MCF 10A (cell line): Measurements from ENCODE around the gene FGF11. TPM values are rescaled to one million over a fixed set of nuclear protein-coding genes. Genes with fewer than 3 reads are reported as not detected.

ENCODE experiments used
- Bru-seq: library from RNA; stranded (reverse); fragments of 400-500 nt; gene quantifications from one replicate; lab custom pipeline; 2021; lab: Mats Ljungman, UMichigan
- BruChase-seq, 2 experiments: library from RNA; stranded (reverse); fragments of 400-500 nt; gene quantifications; one replicate each; lab custom pipeline; 2021; lab: Mats Ljungman, UMichigan
- BruUV-seq: library from RNA; stranded (reverse); fragments of 400-500 nt; replicated peaks from 2 replicates; lab custom pipeline; 2021; lab: Mats Ljungman, UMichigan
- CTCF ChIA-PET: fragments of 300-600 bp; sonication (Branson Sonifier 250); formaldehyde crosslinking; extraction: SDS; loops from one replicate; lab custom pipeline; 2021; ENCODE audit warnings: antibody characterized with exemption, inconsistent platforms; lab: Yijun Ruan, JAX
- POLR2A ChIA-PET: fragments of 300-600, 350-650 bp; sonication (Branson Sonifier 250); formaldehyde crosslinking; extraction: SDS; loops from one replicate; lab custom pipeline; 2020; ENCODE audit warnings: antibody characterized with exemption, inconsistent platforms; lab: Yijun Ruan, JAX
- DNase-seq: peaks from one replicate; pipeline ENCODE4 v3.0.0-alpha.2; 2018; ENCODE audit not compliant: unreplicated experiment
- H3K27ac Mint-ChIP-seq: one replicate; pipeline ENCODE4 v1.8.0; 2022; ENCODE audit warnings: mild to moderate bottlenecking, low read depth, mixed read lengths; ENCODE audit not compliant: unreplicated experiment
- H3K27me3 Mint-ChIP-seq: one replicate; pipeline ENCODE4 v1.8.0; 2022; ENCODE audit warnings: mixed read lengths; ENCODE audit not compliant: insufficient read depth, unreplicated experiment
- H3K36me3 Mint-ChIP-seq: one replicate; pipeline ENCODE4 v1.8.0; 2022; ENCODE audit warnings: mild to moderate bottlenecking, moderate library complexity, mixed read lengths; ENCODE audit not compliant: insufficient read depth, unreplicated experiment
- H3K4me1 Mint-ChIP-seq: one replicate; pipeline ENCODE4 v1.8.0; 2022; ENCODE audit warnings: mixed read lengths; ENCODE audit not compliant: insufficient read depth, unreplicated experiment
- H3K4me3 Mint-ChIP-seq: one replicate; pipeline ENCODE4 v1.8.0; 2022; ENCODE audit warnings: mild to moderate bottlenecking, moderate library complexity, mixed read lengths; ENCODE audit not compliant: unreplicated experiment
- H3K9me3 Mint-ChIP-seq: one replicate; pipeline ENCODE4 v1.8.0; 2022; ENCODE audit warnings: mixed read lengths; ENCODE audit not compliant: unreplicated experiment
- CTCF ChIP-seq: fragments of 200-600 bp; IDR thresholded peaks from one replicate; pipeline ENCODE4 v1.8.0; 2022; ENCODE audit warnings: antibody characterized with exemption, mild to moderate bottlenecking; ENCODE audit not compliant: unreplicated experiment
- intact Hi-C: fragments of 100-400 bp; cut with micrococcal nuclease; formaldehyde crosslinking; loops from 2 replicates; pipeline ENCODE4 v1.14.1; 2022
- long read RNA-seq: library from polyadenylated mRNA; stranded (forward); transcript quantifications from one replicate; pipeline ENCODE4 v2.0.0, GENCODE V29; 2022
- total RNA-seq: library from RNA; stranded (reverse); gene quantifications from 2 replicates; pipeline ENCODE4 v1.2.3, GENCODE V29; 2022

FGF11 gene
- total RNA-seq (0.84 and 2.1 TPM in 2 replicates), Bru-seq, nascent RNA (percentile 35 among the genes with signal in this experiment), BruChase-seq, experiment 1, labeled RNA remaining after a 6-hour chase (percentile 85 among the genes with signal in this experiment), BruChase-seq, experiment 2, labeled RNA remaining after a 2-hour chase (percentile 55 among the genes with signal in this experiment)
- long read RNA-seq = 0 reads

GRCh38 chr17:7439462-7440112, at the start of gene FGF11:
Gene FGF11 (plus strand): TSS chr17:7439512. CDS start chr17:7439621, 109 bp downstream.
- H3K27ac Mint-ChIP-seq = no peak within 1 kb of the TSS
- H3K36me3 Mint-ChIP-seq = peaks cover 4% of the 10 kb centered on the region
- CTCF ChIA-PET = interaction anchor here (0.5 to 2.3 kb wide), 2 partner anchors 120 to 772 kb away, joined by 3 to 14 read pairs; partner anchors contain the start of gene TNFSF13
- TF ChIP-seq CTCF = no peak
- no peaks in the 10 kb centered on the region for H3K27me3 Mint-ChIP-seq
- H3K4me3 Mint-ChIP-seq = peak within 1 kb of the TSS; percentile 51
- no TSS peak for BruUV-seq
- peaks cover 23% of the 10 kb centered on the region for H3K4me1 Mint-ChIP-seq
- no peak for DNase-seq
- no peaks in the 10 kb centered on the region for H3K9me3 Mint-ChIP-seq
- intact Hi-C loops = loop anchor here (5.0 to 10.0 kb wide), 2 partner anchors 245 to 392 kb away; partner anchors contain the start of genes TP53 and WRAP53
- POLR2A ChIA-PET = interaction anchor here (0.6 to 8.9 kb wide), 5 partner anchors 36 to 91 kb away, joined by 3 to 115 read pairs (median 7); partner anchors contain the start of genes POLR2A, TMEM256 and ZBTB4

- Mint-ChIP-seq H3K27ac (no peak overlapping the region), H3K9me3 (no peaks in the 10 kb centered on the region), H3K4me3 (no peak overlapping the region), H3K36me3 (peaks cover 50% of the 10 kb centered on the region), H3K4me1 (peaks cover 5% of the 10 kb centered on the region), H3K27me3 (no peaks in the 10 kb centered on the region)
- intact Hi-C loops = no loop called here
- no peak for TF ChIP-seq CTCF
- BruUV-seq = TSS peak; percentile 48
- no peak for DNase-seq
- CTCF ChIA-PET = interaction anchor here (0.5 to 0.8 kb wide), 3 partner anchors 118 to 869 kb away, joined by 3 to 4 read pairs (median 3); no protein-coding TSS in a partner anchor
- POLR2A ChIA-PET = interaction anchor here (0.6 to 1.2 kb wide), 5 partner anchors 8 to 167 kb away, joined by 3 to 5 read pairs (median 3); partner anchors contain the start of gene TNK1
These were observed 49.1 kb upstream of the FGF11 start for GRCh38 chr17:7389924-7390910.

GRCh38 chr17:7391307-7391706, 48.0 kb upstream of the FGF11 start:
- DNase-seq = no peak
- BruUV-seq = no TSS peak
- Mint-ChIP-seq H3K36me3 (peaks cover 43% of the 10 kb centered on the region), H3K27me3 (no peaks in the 10 kb centered on the region), H3K27ac (no peak overlapping the region), H3K4me1 (peaks cover 6% of the 10 kb centered on the region), H3K4me3 (no peak overlapping the region), H3K9me3 (no peaks in the 10 kb centered on the region)
- ChIA-PET CTCF (no interaction called here), POLR2A (interaction anchor here (0.6 kb wide), 1 partner anchor 9 kb away, joined by 3 read pairs; no protein-coding TSS in a partner anchor)
- intact Hi-C loops = no loop called here
- TF ChIP-seq CTCF = no peak
